ENCODE data around the gene C21orf91. TPM values are rescaled to one million over a fixed set of nuclear protein-coding genes. Genes with fewer than 3 reads are reported as not detected.

The C21orf91 gene
- total RNA-seq, 4 donors from 2014 or later: 10.2 to 14.5 (median 12.3) TPM

DNA sequence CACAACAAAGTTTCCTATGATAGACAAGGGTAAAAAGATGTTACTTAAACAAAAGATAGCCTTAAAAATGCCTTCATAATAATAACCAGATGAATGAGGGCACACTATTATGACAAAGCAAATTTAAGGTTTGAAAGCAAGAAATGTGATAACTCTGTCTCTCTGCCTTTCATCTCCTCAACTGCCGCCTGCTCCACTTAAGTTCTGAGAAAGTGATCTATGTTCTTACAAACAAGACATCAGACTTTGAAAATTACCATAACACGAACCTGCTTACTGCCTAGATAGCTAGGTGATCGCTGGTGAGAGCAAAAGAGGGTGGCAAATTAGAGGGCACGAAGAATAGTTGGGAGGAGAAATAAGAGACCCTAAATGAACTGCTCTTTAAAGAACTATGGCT lies 13.2 kb downstream of the C21orf91 start:
- H3K27ac ChIP-seq: no peak overlapping the region
- ATAC-seq: no peak
- H3K36me3 ChIP-seq: peaks cover 0 to 28% of the 10 kb centered on the region in 2 donors
- H3K27me3 ChIP-seq: no peaks in the 10 kb centered on the region
- H3K9me3 ChIP-seq: peaks cover 0 to 10% (median 0%) of the 10 kb centered on the region in 3 donors
- H3K4me3 ChIP-seq: no peak overlapping the region
- H3K4me1 ChIP-seq: peaks cover 0 to 4% (median 0%) of the 10 kb centered on the region in 3 donors
- WGBS, 2 donors (ENCODE audit: low coverage in 1 of 2): 95 to 100% methylated on average over 2 to 4 of the region's 4 CpGs
- TF ChIP-seq CTCF (IDR thresholded peaks at IDR 0.05) (no peak), POLR2AphosphoS5 (IDR thresholded peaks at IDR 0.05) (no peak), POLR2A (IDR thresholded peaks at IDR 0.05) (no peak), EP300 (IDR thresholded peaks at IDR 0.05) (no peak)

GRCh38 chr21:17803536-17803935 lies 15.6 kb downstream of the C21orf91 start:
- TF ChIP-seq EP300 (IDR thresholded peaks at IDR 0.05) (no peak), POLR2A (IDR thresholded peaks at IDR 0.05) (no peak), POLR2AphosphoS5 (IDR thresholded peaks at IDR 0.05) (no peak), CTCF (IDR thresholded peaks at IDR 0.05) (no peak)
- WGBS, 2 donors (ENCODE audit: low coverage in 1 of 2): 48 to 60% methylated on average over 3 of the region's 3 CpGs
- ATAC-seq: no peak
- Histone ChIP-seq H3K9me3 (peaks cover 0 to 9% (median 0%) of the 10 kb centered on the region in 3 donors), H3K36me3 (peaks cover 0 to 21% of the 10 kb centered on the region in 2 donors), H3K27ac (no peak overlapping the region), H3K4me1 (peaks cover 0 to 14% (median 0%) of the 10 kb centered on the region in 3 donors), H3K27me3 (no peaks in the 10 kb centered on the region), H3K4me3 (no peak overlapping the region)

- Histone ChIP-seq H3K27ac (no peak overlapping the region), H3K36me3 (peaks cover 0 to 11% of the 10 kb centered on the region in 2 donors), H3K9me3 (no peaks in the 10 kb centered on the region), H3K4me1 (peaks cover 0 to 21% (median 0%) of the 10 kb centered on the region in 3 donors), H3K4me3 (no peak overlapping the region), H3K27me3 (no peaks in the 10 kb centered on the region)
- WGBS, 2 donors (ENCODE audit: low coverage in 1 of 2): 81% methylated on average over 1 of the region's 1 CpG; no CpG with 5 or more reads in 1 of the 2 donors
- TF ChIP-seq POLR2AphosphoS5 (IDR thresholded peaks at IDR 0.05): no peak
- no peak for TF ChIP-seq EP300 (IDR thresholded peaks at IDR 0.05)
- no peak for TF ChIP-seq CTCF (IDR thresholded peaks at IDR 0.05)
- ATAC-seq: no peak
These were observed 16.6 kb downstream of the C21orf91 start for GRCh38 chr21:17802572-17802971.

- H3K36me3 ChIP-seq: no peaks in the 10 kb centered on the region
- H3K27me3 ChIP-seq: no peaks in the 10 kb centered on the region
- 90 to 91% methylated on average over 5 to 6 of the region's 6 CpGs for WGBS, 2 donors (ENCODE audit: low coverage in 1 of 2)
- H3K9me3 ChIP-seq: no peaks in the 10 kb centered on the region
- no peak overlapping the region for H3K27ac ChIP-seq
- ATAC-seq: no peak
- TF ChIP-seq EP300 (IDR thresholded peaks at IDR 0.05): no peak
- no peak for TF ChIP-seq CTCF (IDR thresholded peaks at IDR 0.05)
- TF ChIP-seq POLR2A (IDR thresholded peaks at IDR 0.05): no peak
- no peak for TF ChIP-seq POLR2AphosphoS5 (IDR thresholded peaks at IDR 0.05)
- no peak overlapping the region for H3K4me3 ChIP-seq
- H3K4me1 ChIP-seq: peaks cover 0 to 37% (median 0%) of the 10 kb centered on the region in 3 donors
These were observed 19.6 kb downstream of the C21orf91 start for GRCh38 chr21:17799414-17800164.

- Histone ChIP-seq H3K9me3 (no peaks in the 10 kb centered on the region), H3K4me3 (no peak overlapping the region), H3K4me1 (peaks cover 0 to 44% (median 3%) of the 10 kb centered on the region in 3 donors), H3K36me3 (no peaks in the 10 kb centered on the region), H3K27me3 (no peaks in the 10 kb centered on the region), H3K27ac (no peak overlapping the region)
- ATAC-seq: no peak
- no peak for TF ChIP-seq EP300 (IDR thresholded peaks at IDR 0.05)
- TF ChIP-seq CTCF (IDR thresholded peaks at IDR 0.05): no peak
- 60 to 69% methylated on average over 2 of the region's 2 CpGs for WGBS, 2 donors (ENCODE audit: low coverage in 1 of 2)
These were observed 20.4 kb downstream of the C21orf91 start for GRCh38 chr21:17798796-17799195.
